Stimulated activated CD4-positive, alpha-beta T cell treated with anti-CD3 and anti-CD28 coated beads, Interleukin-2, amount 100 ng/mL, for 4 hours (primary cell): Measurements from ENCODE around the gene LYST.
A peak's percentile ranks its signal among the peaks of the same experiment; 100 is the strongest.

ENCODE experiments used
- DNase-seq: peaks from one replicate; pipeline ENCODE4 v3.0.0-alpha.2; 2020; ENCODE audit warnings: low read depth

The LYST gene

GRCh38 chr1:235888119-235888643, 21.5 kb upstream of the LYST start:
- peak; percentile 70 for DNase-seq

- no peak for DNase-seq
These were observed 21.0 kb upstream of the LYST start for GRCh38 chr1:235887676-235888075.

GRCh38 chr1:235885655-235886262, 19.1 kb upstream of the LYST start:
- no peak for DNase-seq

GRCh38 chr1:235883261-235883927, 16.7 kb upstream of the LYST start:
- DNase-seq, result no peak

- DNase-seq, result no peak
These were observed 16.1 kb upstream of the LYST start for GRCh38 chr1:235882816-235883215.

- no peak for DNase-seq
These were observed 15.4 kb upstream of the LYST start for GRCh38 chr1:235881930-235882700.

GRCh38 chr1:235878082-235878811, 11.5 kb upstream of the LYST start:
- DNase-seq, result no peak

- no peak for DNase-seq
These were observed 9.7 kb upstream of the LYST start for GRCh38 chr1:235876402-235876841.

- no peak for DNase-seq
These were observed 8.4 kb upstream of the LYST start for GRCh38 chr1:235875036-235875597.

- no peak for DNase-seq
These were observed 7.6 kb upstream of the LYST start for GRCh38 chr1:235874261-235874660.

GRCh38 chr1:235873571-235873970, 6.9 kb upstream of the LYST start:
- no peak for DNase-seq

GRCh38 chr1:235873045-235873444, 6.3 kb upstream of the LYST start:
- DNase-seq, result no peak

GRCh38 chr1:235872270-235872669, 5.6 kb upstream of the LYST start:
- no peak for DNase-seq

GRCh38 chr1:235867903-235868469, 1.3 kb upstream of the LYST start:
- peak; percentile 33 for DNase-seq

- DNase-seq, result peak; percentile 96
These were observed 473 bp upstream of the LYST start for GRCh38 chr1:235866913-235867845.

GRCh38 chr1:235865565-235866204, 1.0 kb downstream of the LYST start:
- no peak for DNase-seq

- DNase-seq, result no peak
These were observed 1.7 kb downstream of the LYST start for GRCh38 chr1:235864931-235865525.

- no peak for DNase-seq
These were observed 2.2 kb downstream of the LYST start for GRCh38 chr1:235864469-235864868.

GRCh38 chr1:235863699-235864093, 3.0 kb downstream of the LYST start:
- no peak for DNase-seq
